ENCODE measurements around the gene FSD1L. TPM values are rescaled to one million over a fixed set of nuclear protein-coding genes. Genes with fewer than 3 reads are reported as not detected.
A peak's percentile ranks its signal among the peaks of the same experiment; 100 is the strongest.
"Not testable (repeated sequence)": the region's sequence is repeated elsewhere in the genome, so short reads cannot be mapped to it uniquely, and the experiment has no call there.

The FSD1L gene
- total and polyA plus RNA-seq, 10 donors, result 0.70 to 5.8 (median 4.3) TPM

DNA sequence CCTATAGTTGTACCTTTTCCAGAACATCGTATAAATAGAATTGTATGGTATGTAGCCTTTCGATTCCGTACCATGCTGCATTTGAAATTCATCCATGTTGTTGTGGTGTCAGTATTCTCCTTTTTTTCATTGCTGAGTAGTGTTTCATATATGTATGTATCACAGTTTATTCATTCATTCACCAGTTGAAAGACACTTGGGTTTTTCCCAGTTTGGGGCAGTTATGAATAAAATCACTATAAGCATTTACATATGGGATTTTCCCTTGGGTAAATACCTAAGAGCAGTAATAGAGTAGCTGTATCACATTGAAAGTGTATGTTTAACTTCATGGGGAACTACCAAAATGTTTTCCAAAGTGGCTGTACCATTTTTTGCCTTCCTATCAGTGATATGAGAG, 94.0 kb downstream of the FSD1L start:
- Histone ChIP-seq H3K4me3 (no peak overlapping the region), H3K9me3 (no peaks in the 10 kb centered on the region), H3K36me3 (peaks cover 0 to 3% (median 0%) of the 10 kb centered on the region in 6 donors), H3K27ac (no peak overlapping the region), H3K27me3 (replicated peaks in 1 of 7) (no peaks in the 10 kb centered on the region), H3K4me1 (no peaks in the 10 kb centered on the region)
- 75 to 98% (median 93%) methylated on average over 3 of the region's 3 CpGs for WGBS, 5 donors
- DNase-seq, result no peak
- intact Hi-C loops (cut with DNase I; ENCODE audit: low total_unique reads), result no loop called here
- TF ChIP-seq, protein P1, sequence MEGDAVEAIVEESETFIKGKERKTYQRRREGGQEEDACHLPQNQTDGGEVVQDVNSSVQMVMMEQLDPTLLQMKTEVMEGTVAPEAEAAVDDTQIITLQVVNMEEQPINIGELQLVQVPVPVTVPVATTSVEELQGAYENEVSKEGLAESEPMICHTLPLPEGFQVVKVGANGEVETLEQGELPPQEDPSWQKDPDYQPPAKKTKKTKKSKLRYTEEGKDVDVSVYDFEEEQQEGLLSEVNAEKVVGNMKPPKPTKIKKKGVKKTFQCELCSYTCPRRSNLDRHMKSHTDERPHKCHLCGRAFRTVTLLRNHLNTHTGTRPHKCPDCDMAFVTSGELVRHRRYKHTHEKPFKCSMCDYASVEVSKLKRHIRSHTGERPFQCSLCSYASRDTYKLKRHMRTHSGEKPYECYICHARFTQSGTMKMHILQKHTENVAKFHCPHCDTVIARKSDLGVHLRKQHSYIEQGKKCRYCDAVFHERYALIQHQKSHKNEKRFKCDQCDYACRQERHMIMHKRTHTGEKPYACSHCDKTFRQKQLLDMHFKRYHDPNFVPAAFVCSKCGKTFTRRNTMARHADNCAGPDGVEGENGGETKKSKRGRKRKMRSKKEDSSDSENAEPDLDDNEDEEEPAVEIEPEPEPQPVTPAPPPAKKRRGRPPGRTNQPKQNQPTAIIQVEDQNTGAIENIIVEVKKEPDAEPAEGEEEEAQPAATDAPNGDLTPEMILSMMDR (IDR thresholded peaks at IDR 0.05 in 8 of 11, conservative IDR thresholded peaks at IDR 0.05 in 3 of 11), result no peak
- TF ChIP-seq POLR2AphosphoS5 (IDR thresholded peaks at IDR 0.05), result no peak
- TF ChIP-seq POLR2A (IDR thresholded peaks at IDR 0.05), result no peak

DNA sequence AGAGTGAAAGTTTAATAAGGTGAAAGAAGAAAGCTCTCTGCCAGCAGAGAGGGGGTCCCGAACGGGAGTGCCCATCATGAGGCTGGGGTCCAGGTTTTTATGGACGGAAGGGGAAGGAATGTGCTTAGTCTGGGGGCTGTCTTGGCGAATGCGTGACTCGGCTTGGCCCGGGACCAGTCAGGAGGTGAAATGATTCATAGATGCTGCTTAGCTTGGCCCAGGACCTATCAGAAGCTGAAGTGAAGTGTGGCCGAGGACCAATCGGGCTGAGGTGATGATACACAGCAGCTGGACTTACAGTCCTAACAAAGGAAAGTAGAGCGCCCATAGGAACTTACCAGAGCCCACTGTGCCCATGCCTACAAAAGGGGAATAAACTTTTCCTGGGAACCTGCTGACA, 106.2 kb downstream of the FSD1L start:
- TF ChIP-seq POLR2AphosphoS5 (IDR thresholded peaks at IDR 0.05) (no peak), POLR2A (IDR thresholded peaks at IDR 0.05) (no peak)
- TF ChIP-seq, protein P1 (IDR thresholded peaks at IDR 0.05 in 8 of 11, conservative IDR thresholded peaks at IDR 0.05 in 3 of 11), result no peak
- H3K36me3 ChIP-seq, result no peaks in the 10 kb centered on the region
- H3K27ac ChIP-seq, result no peak overlapping the region
- no peaks in the 10 kb centered on the region for H3K27me3 ChIP-seq (replicated peaks in 1 of 7)
- peak; percentile 33 for DNase-seq
- WGBS, 5 donors, result 87 to 95% (median 93%) methylated on average over 10 of the region's 10 CpGs
- H3K4me3 ChIP-seq, result no peak overlapping the region
- peaks cover 6 to 15% (median 11%) of the 10 kb centered on the region in 6 donors for H3K4me1 ChIP-seq
- H3K9me3 ChIP-seq, result no peaks in the 10 kb centered on the region
- intact Hi-C loops (cut with DNase I; ENCODE audit: low total_unique reads), result no loop called here

DNA sequence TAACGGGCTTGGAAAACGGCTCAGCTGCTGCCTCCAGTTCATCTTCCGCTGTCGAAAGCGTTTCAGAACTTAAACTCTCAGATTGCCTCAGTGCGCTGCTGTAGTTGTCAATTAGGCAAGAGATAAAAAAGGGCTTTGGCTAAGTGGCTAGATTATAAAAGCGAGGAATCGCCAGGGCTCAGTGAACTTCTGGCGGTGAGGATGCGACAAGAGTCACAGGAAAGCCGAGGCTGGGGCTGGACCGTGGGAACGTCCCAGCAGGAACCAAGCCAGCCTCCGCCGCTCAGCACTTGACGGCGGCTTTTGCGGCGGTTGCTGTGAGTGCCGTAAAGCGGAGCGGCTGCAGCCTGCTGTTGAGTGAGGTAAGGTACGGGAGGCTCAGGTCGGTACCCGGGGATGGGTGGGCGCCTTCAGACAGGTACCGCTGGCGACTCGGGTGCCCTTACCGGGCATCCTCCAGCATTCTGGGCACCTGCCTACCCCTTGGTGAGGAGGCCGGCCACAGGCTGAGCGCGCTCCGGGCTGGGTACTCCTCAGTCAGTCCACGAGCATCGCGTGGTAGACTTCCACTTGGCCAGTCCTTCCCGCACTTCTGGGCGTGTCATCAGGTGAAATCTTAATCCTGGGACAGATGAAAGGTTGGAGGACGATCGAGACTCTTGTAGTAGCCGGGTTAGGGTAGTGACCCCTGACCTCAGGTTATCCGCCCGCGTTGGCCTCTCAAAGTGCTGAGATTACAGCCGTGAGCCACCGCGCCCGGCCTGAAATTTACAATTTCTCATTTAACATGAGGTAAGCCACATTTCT, 110.2 kb downstream of the FSD1L start, which contains the start of gene FKTN:
Gene FKTN, plus strand, starts transcription at position 328 of the 807 bp plus-strand sequence. CDS start 16,902 bp downstream, outside the sequence.
- peak within 1 kb of the TSS; percentile 58 to 96 (median 86) for H3K4me3 ChIP-seq
- 1 to 3% (median 1%) methylated on average over 30 to 49 of the region's 49 CpGs for WGBS, 5 donors
- H3K9me3 ChIP-seq, result peaks cover 0 to 14% (median 7%) of the 10 kb centered on the region in 8 donors
- peaks cover 8 to 25% (median 15%) of the 10 kb centered on the region in 6 donors for H3K4me1 ChIP-seq
- peak; percentile 97 for DNase-seq
- H3K27ac ChIP-seq, result peak within 1 kb of the TSS; percentile 54 to 85 (median 80)
- intact Hi-C loops (cut with DNase I; ENCODE audit: low total_unique reads), result no loop called here
- peaks cover 0 to 14% (median 0%) of the 10 kb centered on the region in 6 donors for H3K36me3 ChIP-seq
- no peaks in the 10 kb centered on the region for H3K27me3 ChIP-seq (replicated peaks in 1 of 7)
- TF ChIP-seq POLR2A (IDR thresholded peaks at IDR 0.05), result no peak
- TF ChIP-seq, protein P1 (IDR thresholded peaks at IDR 0.05 in 8 of 11, conservative IDR thresholded peaks at IDR 0.05 in 3 of 11), result no peak
- TF ChIP-seq POLR2AphosphoS5 (IDR thresholded peaks at IDR 0.05), result peak; percentile 88 to 89 (median 89)

DNA sequence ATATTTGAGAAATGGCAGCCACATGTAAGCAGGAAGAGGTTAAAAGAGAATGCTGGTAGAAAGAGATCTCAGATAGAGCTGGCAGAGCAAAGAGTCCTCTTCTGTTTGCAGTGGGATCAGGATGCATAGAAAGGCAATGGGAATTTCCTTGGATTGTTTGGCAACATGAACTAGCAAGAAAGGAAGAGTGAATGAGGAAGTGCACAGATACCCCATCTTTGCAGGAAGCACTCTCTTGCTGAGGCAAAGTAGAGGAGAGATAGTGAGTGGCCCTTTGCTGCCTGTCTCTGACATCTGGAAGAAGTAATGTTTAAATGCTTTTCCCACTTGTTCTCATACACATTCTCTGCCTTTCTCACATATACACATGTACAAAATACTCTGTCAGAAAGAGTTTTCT, 124.6 kb downstream of the FSD1L start:
- H3K4me1 ChIP-seq, result no peaks in the 10 kb centered on the region

DNA sequence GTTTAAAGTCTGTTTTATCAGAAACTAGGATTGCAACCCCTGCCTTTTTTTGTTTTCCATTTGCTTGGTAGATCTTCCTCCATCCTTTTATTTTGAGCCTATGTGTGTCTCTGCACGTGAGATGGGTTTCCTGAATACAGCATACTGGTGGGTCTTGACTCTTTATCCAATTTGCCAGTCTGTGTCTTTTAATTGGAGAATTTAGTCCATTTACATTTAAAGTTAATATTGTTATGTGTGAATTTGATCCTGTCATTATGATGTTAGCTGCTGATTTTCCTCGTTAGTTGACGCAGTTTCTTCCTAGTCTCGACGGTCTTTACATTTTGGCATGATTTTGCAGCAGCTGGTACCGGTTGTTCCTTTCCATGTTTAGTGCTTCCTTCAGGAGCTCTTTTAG, 132.1 kb downstream of the FSD1L start:
- H3K27me3 ChIP-seq (replicated peaks in 1 of 7); intact Hi-C loops (cut with DNase I; ENCODE audit: low total_unique reads); H3K4me3 ChIP-seq; DNase-seq; H3K27ac ChIP-seq; H3K9me3 ChIP-seq; H3K4me1 ChIP-seq: not testable (repeated sequence)
- WGBS, 5 donors, result 92 to 100% (median 96%) methylated on average over 5 to 6 of the region's 6 CpGs
- H3K36me3 ChIP-seq, result peaks cover 0 to 31% (median 12%) of the 10 kb centered on the region in 6 donors

More for the DNA sequence above, 124.6 kb downstream of the FSD1L start:
- DNase-seq, result no peak
- intact Hi-C loops (cut with DNase I; ENCODE audit: low total_unique reads), result no loop called here
- H3K4me3 ChIP-seq, result no peak overlapping the region
- H3K27me3 ChIP-seq (replicated peaks in 1 of 7), result no peaks in the 10 kb centered on the region
- peaks cover 0 to 39% (median 14%) of the 10 kb centered on the region in 6 donors for H3K36me3 ChIP-seq
- H3K27ac ChIP-seq, result no peak overlapping the region
- TF ChIP-seq POLR2AphosphoS5 (IDR thresholded peaks at IDR 0.05) (no peak), POLR2A (IDR thresholded peaks at IDR 0.05) (no peak)
- TF ChIP-seq, protein P1 (IDR thresholded peaks at IDR 0.05 in 8 of 11, conservative IDR thresholded peaks at IDR 0.05 in 3 of 11), result no peak
- peaks cover 0 to 39% (median 30%) of the 10 kb centered on the region in 8 donors for H3K9me3 ChIP-seq

DNA sequence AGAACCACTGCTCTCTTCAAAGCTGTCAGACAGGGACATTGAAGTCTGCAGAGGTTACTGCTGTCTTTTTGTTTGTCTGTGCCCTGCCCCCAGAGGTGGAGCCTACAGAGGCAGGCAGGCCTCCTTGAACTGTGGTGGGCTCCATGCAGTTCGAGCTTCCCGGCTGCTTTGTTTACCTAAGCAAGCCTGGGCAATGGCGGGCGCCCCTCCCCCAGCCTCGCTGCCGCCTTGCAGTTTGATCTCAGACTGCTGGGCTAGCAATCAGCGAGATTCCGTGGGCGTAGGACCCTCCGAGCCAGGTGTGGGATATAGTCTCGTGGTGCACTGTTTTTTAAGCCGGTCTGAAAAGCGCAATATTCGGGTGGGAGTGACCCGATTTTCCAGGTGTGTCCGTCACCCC, 133.7 kb downstream of the FSD1L start:
- H3K4me1 ChIP-seq; H3K27me3 ChIP-seq (replicated peaks in 1 of 7); H3K4me3 ChIP-seq; H3K9me3 ChIP-seq; intact Hi-C loops (cut with DNase I; ENCODE audit: low total_unique reads); DNase-seq; H3K27ac ChIP-seq: not testable (repeated sequence)
- H3K36me3 ChIP-seq, result peaks cover 0 to 24% (median 0%) of the 10 kb centered on the region in 6 donors
- 81 to 94% (median 89%) methylated on average over 14 to 16 of the region's 16 CpGs for whole genome bisulfite sequencing, 5 donors
